Pons (tissue), 1 donor: ENCODE measurements around the gene DGCR2.
"Not testable (repeated sequence)": the region's sequence is repeated elsewhere in the genome, so short reads cannot be mapped to it uniquely, and the experiment has no call there.

Experiments
- DNase-seq: peaks from one replicate; pipeline ENCODE4 v3.0.0-alpha.2; 2016; ENCODE audit warnings: low spot score

Gene DGCR2

DNA sequence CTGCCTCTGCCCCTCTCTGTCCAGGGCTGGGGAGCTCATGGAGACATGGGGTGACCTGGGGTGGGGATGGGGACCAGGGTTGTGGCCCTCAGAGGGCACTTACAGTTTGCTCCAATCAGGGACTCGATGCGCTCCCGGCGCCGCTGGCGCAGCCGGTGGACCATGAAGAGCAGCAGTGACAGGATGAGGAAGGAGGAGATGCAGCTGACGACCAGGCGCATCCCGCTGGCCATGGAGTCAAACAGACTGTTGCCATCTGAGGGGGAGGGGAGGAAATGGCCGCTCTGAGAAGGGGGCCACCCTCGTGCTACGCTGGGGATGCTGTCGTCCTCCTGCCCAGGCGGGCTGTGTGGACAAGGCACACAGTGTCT lies 80.5 kb downstream of the DGCR2 start:
- DNase-seq: no peak

DNA sequence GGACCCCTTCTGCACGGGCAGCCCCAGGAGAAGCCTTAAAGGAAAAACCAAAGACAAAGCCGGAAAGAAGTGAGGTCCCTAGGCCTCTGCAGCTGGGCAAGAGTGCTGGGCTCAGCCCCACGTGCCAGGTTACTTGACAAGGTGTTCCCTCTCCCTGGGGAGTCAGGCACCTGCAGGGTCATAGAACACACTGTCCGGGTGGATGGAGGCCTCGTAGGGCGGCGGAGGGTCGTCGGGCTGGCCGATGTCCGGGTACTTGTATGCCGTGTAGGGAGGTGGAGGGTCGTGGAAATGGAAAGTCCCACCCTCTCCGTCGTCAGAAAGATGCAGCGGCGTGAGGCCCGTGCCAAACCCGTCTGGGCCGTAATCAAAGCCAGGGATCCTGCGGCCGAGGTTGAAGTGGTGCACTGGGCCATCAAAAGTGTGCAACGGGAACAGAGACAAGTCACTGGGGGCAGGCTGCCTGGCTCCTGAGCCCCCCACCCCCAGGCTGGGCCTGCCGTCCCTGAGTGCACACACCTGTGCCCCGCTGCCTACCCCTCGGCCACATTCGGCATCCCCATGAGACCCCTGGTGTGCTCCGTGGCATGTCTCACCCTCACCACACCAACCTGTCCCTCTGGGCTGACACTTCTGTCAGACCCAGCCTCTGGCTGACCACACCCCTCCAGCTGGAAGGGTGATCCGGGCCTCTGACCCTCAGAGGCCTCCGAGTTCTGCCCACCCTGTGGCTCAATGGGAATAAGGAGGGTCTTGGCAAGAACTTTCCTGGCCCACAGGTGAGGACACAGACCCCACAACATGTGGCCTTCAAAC lies 81.1 kb downstream of the DGCR2 start:
- DNase-seq: no peak

DNA sequence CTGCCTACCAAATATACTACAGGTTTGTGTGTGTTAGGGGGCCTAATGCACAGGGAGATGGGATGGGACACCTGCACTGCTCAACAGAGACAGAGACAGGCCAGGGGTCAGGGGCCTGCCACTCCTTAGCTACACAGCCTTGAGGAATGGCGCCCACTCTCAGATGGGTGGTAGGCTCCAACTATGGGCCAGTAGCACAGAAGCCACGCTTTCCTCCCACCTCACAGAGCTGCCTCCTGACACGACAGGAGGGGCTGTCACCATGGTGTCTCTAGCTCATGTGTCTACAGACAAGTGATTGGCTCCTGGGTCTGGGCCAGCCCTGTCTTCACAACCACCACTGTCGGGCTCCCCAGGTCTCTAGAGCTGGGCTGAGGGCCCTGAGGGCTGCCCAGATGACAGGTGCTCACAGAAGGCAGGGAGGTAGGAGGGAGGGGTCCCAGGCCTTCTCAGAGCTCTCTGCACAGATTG lies 81.8 kb downstream of the DGCR2 start:
- DNase-seq: no peak

DNA sequence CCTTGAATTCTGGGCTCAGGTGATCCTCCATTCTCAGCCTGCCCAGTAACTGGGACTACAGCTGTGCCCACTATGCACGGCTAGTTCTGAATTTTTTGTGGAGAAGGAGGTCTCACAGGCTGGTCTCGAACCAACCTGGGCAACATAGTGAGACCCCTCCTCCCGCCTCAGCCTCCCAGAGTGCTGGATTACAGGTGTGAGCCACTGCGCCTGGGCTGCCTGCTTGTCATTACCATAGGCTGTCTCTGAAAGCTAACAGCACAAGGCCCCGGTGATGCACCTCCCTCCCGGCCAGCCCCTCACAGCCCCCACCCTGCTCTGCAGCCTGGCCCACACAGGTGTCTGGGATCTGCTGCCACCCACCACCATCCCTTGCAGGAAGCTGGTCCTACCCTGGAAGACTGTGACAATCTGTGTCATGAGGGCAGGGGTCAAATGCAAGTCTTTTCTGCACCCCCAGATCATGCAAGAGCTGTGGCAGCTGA lies 82.4 kb downstream of the DGCR2 start:
- DNase-seq: no peak

DNA sequence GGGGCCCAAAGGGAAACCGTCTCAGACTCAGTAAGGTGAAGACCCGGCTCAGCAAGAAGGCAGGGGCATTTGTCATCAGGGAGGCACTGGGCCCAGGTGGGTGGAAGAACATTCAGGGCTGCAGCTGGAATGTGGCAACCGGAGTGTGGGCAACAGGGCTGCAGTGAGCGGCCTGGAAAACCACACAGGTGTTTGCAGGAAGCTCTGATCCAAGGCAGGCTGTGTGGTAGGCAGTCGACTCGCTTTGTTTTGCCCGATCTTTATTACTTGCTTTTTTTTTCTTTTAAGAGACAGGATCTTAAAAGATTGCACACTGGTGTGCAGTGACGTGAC lies 82.8 kb downstream of the DGCR2 start:
- DNase-seq: no peak

DNA sequence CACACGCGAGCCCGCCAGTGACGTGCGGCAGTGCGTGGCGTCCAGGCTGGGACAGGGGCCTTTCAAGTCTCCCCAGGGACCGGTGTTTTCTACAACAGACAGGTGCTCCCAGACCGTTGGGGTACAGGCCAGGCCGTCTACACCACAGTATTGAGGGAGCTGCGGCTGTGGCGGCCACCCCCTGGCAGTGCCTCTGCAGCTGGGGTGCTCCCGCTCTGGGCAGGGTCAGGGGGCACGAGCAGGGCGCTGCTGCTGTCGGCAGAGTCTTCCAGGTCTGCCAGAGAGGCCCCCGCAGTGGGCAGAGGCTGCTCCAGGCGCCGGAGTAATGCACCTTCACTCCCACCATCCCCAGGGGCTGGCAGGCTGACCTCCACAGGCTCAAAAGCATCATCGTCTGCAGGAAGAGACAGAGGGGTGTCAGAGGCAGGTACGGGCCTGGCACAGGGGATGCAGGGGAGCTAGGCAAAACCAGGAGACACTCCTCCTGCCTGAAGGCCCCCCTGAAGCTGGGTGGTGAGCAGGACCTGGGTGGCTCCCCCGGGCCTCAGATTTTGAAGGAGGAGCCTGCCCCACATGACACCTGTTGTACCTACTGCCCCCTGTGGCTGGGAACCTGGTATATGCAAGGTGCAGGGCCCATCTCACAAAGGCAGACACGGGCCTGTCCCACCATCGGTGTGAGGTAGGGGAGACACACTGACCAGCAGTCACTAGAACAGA lies 83.3 kb downstream of the DGCR2 start:
- no peak for DNase-seq

DNA sequence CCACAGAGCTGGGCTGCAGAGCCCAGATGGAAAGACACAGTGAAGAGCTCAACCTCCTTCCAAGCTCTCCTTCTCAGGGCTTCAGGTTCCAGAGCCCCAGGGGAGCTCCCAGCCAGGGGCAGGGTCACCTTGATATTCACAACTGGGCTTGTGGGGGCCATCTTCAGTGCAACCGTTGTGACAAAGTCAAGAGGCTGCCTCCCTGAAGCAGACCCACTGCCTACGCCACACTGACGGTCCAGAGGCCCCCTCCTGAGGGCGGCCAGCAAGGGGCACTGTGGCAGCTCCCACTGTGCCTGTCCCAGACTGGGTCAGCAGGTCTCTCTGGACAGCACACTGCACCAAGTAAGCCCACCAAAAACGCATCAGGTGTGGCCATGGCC lies 84.1 kb downstream of the DGCR2 start:
- DNase-seq: no peak

DNA sequence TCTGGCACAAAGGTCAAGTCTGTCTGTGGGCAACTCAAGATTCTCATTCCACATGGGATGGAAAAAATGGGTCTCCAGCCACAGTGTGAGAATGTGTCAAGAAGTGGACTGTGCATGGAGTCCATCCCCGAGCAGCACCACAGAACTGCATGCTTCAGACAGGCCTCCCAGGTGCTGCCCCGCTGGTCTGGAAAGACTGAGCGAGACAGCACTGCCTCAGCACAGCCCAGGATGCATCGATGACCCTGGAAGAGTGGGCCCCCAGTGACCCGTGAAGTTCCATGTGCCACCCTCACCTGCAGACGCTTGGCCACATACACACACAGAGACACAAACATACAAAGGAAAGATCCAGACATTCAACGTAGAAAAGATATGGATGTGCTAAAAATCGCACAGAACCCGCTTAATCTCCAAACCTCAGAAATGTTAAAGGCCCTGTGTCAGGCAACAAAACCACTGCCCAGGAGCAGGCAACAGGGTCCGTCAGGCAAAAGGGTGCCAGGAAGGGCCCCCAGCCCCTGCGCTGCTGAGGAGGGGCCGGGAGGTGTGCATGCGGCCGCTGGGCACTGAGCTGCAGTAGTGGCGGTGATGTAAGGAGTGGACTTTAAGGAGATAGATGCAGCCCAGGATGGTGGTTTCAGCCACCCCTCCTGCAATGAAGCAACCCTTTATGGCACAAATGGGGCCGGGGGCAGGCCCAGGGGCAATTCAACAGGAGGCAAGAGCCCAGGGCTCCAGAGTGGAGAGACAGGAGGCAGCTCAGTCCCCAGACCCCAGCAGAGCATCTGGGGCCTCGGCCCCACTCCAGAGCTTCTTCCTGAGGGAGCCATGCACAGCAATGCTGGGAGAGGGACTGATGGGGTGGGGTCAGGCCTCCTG lies 84.7 kb downstream of the DGCR2 start:
- DNase-seq: no peak

DNA sequence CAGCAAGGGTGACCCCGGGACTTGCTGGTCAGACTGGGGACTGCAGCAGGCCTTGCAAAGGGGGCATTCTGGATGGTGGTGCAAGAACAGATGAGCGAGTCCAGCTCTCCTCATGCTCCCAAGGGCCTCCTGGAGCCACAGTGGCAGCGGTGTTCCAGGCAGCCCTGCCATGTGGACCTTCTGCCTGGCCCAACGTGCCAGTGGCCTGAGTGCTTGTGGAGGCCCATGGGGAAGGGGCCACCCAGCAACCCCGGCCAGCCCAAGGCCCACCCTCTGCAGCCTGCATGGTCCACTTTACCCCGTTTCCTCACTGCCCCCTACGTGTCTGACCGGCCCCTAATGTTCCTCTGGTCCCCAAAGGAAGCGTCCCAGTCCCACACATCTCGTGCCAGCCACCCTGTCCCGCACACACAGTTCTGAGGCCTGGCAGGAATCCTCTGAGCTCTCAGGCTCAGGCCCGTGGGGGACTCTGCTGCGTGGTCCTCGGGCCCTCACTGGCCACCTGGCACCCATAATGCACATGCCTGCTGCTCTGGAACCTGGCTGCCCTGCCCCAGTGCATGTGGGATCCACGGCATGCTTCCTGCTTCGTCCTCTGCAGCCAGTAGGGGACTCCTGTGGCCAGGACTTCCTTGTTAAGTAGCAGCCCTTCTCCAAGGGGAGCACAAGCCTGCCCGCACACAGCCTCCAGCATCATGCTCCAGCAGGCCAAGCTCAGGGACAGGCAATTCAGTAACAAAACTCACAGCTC lies 85.5 kb downstream of the DGCR2 start:
- DNase-seq: no peak

DNA sequence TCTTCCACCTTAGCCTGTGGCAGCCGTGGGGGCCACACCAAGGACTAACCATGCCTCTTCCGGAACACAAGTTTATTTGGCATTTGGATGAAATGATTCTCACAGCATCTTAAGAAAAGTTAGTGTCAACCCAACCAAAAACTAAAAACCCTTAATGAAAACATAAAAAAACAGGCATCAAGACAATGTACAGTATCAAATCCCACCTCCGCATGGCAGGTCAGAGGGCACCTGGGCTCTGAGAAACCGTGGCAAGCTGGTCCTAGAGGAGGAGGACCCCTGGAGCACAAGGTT lies 86.0 kb downstream of the DGCR2 start:
- DNase-seq: no peak

DNA sequence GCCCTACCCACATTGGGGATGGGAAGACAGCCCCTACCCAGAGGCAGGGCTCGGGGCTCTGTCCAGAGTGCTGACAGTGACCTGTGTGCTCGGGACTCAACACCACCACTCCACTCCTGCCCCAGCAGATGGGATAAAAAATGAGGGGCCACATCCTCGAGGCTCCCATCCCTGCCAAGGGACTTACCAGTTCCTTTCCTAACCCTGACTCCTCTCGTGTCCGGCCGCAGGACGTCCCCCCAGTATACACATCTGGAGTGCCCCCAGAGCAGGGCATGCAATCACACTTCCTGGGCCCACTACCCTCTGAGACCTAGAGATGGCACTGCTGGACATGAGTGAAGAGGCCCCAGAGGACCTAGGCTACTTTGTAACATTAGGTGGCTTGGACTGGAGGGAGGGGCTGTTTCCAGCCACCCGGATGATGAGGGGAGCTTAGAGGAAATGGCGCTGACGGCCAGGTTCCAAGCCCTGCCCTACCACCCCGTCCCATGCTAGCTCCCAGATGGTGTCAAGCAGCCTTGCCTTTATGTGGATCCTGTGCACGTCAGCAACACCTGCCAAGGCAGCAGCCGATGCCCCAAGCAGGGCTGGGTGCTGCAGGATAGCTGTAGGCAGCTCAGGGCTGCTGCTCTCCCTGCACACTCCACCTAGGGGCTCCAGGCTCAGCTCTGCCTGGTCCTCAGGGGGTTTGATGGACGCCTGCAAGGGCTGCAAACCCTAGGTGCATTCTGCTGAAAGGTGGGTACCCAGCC lies 86.6 kb downstream of the DGCR2 start:
- no peak for DNase-seq

DNA sequence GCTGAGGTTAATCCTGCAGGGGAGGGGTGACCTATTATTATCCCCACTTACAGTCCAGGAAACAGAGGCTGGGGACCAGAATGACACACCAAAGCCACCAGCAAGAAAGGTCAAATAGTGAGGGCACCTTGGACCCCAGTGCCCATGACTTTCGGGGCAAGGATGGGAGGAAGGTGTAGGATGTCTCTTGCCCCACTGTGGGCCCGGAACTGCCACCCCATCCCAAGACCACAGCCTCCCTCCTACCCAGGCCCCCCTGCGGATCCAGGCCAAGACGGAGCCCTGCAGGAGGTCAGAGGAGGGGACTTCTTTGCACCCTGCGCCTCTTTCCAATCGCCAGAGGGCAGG lies 87.1 kb downstream of the DGCR2 start:
- not testable (repeated sequence) for DNase-seq

DNA sequence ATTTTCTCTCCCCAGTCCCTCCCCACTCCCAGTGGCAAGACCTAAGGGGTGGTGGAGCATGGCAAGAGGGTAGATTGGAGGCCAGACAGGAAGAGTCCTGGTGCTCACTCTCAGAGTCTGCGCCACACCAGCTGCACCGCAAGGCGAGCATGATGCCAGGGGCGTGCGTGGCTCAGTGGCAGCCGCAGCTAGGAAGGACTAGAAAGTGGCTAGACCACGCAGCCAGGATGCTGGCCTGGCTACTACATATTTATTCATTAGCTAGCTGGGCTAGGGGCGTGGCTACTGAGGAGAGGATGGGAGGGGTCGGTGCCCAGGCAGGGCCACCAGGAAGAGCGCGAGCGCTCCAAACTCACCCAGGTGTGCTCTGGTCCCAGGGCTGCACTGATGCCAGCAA lies 87.5 kb downstream of the DGCR2 start:
- DNase-seq: not testable (repeated sequence)

DNA sequence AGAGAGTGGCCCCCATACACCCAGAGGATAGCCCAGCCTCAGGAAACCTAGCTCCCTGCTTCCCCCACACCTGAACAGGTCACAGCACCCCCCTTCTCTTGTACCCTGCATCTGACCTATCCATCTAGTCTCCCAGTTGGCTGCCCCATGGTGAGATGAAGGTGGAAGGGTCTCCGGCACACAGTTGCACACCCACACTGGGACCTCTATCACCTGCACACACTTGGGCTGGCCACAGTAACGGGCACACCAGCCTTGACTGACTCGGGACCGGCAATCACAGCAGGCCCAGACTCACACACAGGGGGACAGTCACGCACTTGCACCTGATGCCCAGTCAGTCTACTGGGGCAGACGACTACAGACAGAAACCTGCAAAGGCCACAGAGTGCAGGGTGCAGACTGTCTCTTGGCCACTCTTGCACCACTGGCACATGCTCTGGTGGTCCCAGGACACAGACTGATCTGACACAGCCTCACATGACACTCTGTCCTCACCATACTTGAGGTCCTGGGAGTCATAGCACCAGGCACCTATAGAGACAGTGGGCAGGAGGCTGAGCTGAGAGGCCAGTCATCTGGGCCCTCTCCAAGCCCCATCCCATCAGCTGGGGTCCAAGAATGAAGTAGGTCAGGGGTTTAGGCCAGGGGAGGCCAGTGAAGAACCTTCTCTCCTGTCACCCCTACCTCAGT lies 88.0 kb downstream of the DGCR2 start:
- not testable (repeated sequence) for DNase-seq

DNA sequence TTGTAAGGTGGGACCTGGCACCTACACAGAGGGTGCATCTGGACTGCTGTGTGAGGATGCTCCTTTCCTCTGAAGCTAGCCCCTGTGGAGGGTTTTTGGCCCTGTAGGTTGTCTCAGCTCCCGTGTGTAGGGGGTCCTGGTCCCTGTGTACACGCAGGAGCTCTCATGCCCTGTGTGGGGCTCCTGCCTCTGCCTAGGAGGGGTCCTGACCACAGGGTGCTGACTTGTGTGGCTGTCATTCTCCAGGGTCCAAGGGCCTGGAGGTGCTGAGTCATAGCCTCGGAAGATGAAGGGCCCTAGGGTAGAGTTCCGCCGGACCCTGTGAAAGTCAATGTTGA lies 88.7 kb downstream of the DGCR2 start:
- DNase-seq: not testable (repeated sequence)

DNA sequence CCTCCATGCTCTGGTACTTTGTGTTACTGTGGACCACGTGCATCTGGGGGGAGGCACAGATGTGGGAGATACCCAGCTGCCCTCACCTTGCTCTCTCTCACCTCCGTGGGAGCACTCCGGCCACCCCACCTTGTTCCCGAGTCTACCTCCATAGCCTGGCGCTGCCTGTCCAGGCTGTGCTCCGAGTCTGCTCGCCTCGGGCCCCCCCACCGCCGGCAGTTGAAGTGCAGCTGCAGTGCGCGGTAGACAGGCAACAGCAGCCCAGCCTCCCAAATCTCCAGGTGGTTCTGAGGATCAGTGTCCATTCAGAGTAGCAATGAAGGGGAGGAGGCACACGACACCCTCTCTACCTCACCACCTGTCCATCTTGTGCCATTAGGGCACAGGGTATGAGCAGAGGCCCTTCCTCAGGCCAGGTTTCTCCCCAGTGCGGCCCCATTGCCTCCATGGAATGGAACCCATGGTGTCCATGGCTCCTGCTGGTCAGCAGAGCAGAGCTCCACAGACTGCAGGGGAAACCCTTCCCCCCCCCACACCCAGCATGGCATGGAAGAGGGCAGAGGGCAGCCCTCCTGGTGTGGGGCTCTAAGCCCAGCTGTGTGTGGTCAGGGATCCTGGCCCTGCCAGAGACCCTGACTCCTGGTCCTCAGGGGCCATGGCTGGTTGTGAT lies 89.2 kb downstream of the DGCR2 start:
- not testable (repeated sequence) for DNase-seq

DNA sequence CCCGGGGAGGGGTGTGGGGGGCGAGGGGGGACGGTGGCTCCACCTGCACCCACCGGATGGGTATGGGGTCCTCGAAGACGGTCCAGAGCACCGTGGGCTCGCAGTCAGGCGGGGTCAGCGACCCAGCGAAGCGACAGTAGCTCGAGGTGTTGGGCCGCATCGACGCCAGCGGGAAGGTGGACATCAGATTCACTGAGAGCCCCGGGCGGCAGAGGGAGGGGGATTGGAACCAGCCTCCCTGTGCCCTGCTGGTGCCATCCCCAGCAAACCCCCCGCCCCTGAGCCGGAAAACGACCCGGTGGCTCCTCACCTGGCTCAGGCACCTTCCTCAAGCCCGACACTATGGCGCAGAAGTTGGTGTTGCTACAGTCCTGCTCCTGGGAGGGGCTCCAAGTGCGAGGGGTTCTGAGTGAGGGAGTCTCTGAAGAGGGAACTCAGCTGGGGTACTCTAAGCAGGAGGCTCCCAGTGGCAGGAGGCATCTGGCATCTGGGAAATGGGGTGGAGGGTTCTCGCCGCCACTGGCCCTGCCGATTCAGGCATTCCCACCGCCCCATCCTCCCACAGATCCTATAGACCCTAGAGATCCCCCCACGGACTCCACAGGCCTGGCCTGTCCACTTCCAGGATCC lies 89.9 kb downstream of the DGCR2 start:
- not testable (repeated sequence) for DNase-seq

DNA sequence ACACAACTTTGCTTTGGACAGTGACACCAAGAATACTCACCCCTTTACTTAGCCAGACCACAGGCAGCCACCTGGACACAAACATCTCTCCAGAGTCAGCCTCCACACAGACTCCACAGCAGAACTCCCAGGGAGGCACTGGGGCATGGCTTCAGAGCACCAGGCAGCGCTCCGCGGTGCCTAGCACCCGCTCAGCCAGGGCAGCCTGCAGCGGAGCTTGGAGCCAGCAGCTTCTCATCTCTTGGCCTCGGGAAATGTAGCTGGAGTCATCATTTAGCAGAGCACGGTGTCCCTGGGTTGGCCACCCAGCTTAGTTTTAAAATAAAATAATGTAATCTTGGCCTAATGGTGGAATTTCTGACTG lies 91.3 kb downstream of the DGCR2 start:
- not testable (repeated sequence) for DNase-seq

DNA sequence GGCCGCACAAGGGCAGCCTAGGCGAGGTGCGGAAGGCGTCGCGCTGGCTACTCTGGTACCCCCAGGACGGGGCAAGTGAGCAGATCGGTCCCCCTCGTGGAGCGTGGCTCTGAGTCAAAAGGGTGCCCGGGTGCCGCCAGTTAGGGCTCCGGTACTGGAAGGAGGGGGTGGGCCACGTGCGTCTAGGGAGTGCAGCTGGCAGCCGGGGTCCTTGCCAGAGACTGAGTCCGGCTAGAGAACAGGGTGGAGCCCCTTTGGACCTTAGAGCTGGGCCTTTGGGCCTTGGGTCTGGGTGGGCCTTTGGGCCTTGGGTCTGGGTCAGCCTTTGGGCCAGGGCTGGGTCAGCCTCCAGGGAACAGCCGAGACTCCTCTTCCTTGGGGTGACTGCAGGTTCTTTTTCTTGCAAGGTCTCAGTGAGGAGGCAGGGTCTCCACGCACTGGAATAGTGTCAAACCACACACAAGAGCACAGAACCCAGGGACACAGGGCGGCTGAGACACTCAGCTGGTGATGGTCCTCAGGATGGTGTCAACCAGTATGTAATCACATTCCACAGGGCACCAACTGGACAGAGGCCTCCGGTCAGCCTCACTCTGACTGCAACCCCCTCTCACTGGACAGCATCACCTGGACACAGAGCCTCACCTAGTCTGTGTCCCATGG lies 91.9 kb downstream of the DGCR2 start:
- DNase-seq: not testable (repeated sequence)
